GM12878 (cell line): ENCODE measurements around the gene PTGFRN. TPM values are rescaled to one million over a fixed set of nuclear protein-coding genes. Genes with fewer than 3 reads are reported as not detected.
A peak's percentile ranks its signal among the peaks of the same experiment; 100 is the strongest.

Experiments
- ATAC-seq: fragments of 200-7000 bp; cut with Tn5 transposase; 3 replicates; pipeline ENCODE4 v1.9.1; 2020; ENCODE audit warnings: mild to moderate bottlenecking, moderate library complexity
- BruUV-seq: library from RNA; stranded (reverse); fragments of 400-500 nt; replicated peaks from 2 replicates; lab custom pipeline; 2021; lab: Mats Ljungman, UMichigan
- CTCF ChIA-PET: fragments of 300-600 bp; sonication (Branson Sonifier 250); formaldehyde crosslinking; extraction: SDS; loops from one replicate; lab custom pipeline; 2021; ENCODE audit warnings: inconsistent platforms; lab: Yijun Ruan, JAX
- POLR2A ChIA-PET: fragments of 350-600 bp; formaldehyde crosslinking; extraction: SDS; loops from one replicate; lab custom pipeline; 2021; ENCODE audit warnings: inconsistent platforms; lab: Charles Lee
- RAD21 ChIA-PET: fragments of 300-600 bp; sonication (Branson Sonifier 250); formaldehyde crosslinking; loops from one replicate; lab custom pipeline; 2023; ENCODE audit warnings: antibody characterized with exemption; ENCODE audit not compliant: unreplicated experiment; lab: Charles Lee
- SMC1A ChIA-PET: fragments of 300-600 bp; sonication (Branson Sonifier 250); formaldehyde crosslinking; loops from one replicate; lab custom pipeline; 2023; ENCODE audit not compliant: unreplicated experiment, uncharacterized antibody; lab: Charles Lee
- DNase-seq: peaks from one replicate; pipeline ENCODE4 v3.0.0-alpha.2; 2011; ENCODE audit warnings: low read depth, low spot score
- FAIRE-seq: peaks from 3 replicates; lab custom pipeline; 2011; peaks lifted over from hg19 to GRCh38; lab: Jason Lieb, UNC
- H2AFZ ChIP-seq: 2 replicates; pipeline ENCODE4 v1.6.0; 2011; ENCODE audit warnings: low read depth, low read length, control low read depth; ENCODE audit not compliant: control insufficient read depth
- H3K27ac ChIP-seq: 2 replicates; pipeline ENCODE4 v1.5.1; 2011; ENCODE audit warnings: control low read depth; ENCODE audit not compliant: control insufficient read depth, insufficient read depth
- H3K27me3 ChIP-seq, 2 experiments: replicated peaks in 1 of 2; 2 replicates each; pipeline versions ENCODE4 v1.6.0 to v1.6.1; 2011; ENCODE audit warnings: low read length in 1 of 2; ENCODE audit not compliant: control insufficient read depth in 2 of 2, insufficient read depth in 2 of 2
- H3K36me3 ChIP-seq, 2 experiments: 2 replicates each; pipeline ENCODE4 v1.5.1; 2011; ENCODE audit warnings: low read length in 1 of 2; ENCODE audit not compliant: control insufficient read depth in 2 of 2, insufficient read depth in 2 of 2
- H3K4me1 ChIP-seq: 2 replicates; pipeline ENCODE4 v1.6.1; 2011; ENCODE audit warnings: mild to moderate bottlenecking, low read length, moderate library complexity, mixed read lengths; ENCODE audit not compliant: control insufficient read depth, insufficient read depth
- H3K4me2 ChIP-seq: 2 replicates; pipeline ENCODE4 v1.6.0; 2011; ENCODE audit warnings: control low read depth; ENCODE audit not compliant: control insufficient read depth, insufficient read depth
- H3K4me3 ChIP-seq: fragments of 200-600 bp; sonication (generic); 2 replicates; pipeline ENCODE4 v1.5.1; 2016
- H3K79me2 ChIP-seq: 2 replicates; pipeline ENCODE4 v1.6.0; 2011; ENCODE audit warnings: low read length; ENCODE audit not compliant: control insufficient read depth, insufficient read depth
- H3K9ac ChIP-seq: 2 replicates; pipeline ENCODE4 v1.8.0; 2011; ENCODE audit warnings: low read length, control low read depth, mixed read lengths; ENCODE audit not compliant: control insufficient read depth, insufficient read depth
- H3K9me3 ChIP-seq: replicated peaks from 3 replicates; pipeline ENCODE4 v1.5.1; 2011; ENCODE audit warnings: mild to moderate bottlenecking, low read length; ENCODE audit not compliant: control insufficient read depth, insufficient read depth
- H4K20me1 ChIP-seq: 2 replicates; pipeline ENCODE4 v1.6.0; 2011; ENCODE audit not compliant: control insufficient read depth, insufficient read depth
- KLF5 ChIP-seq: fragments of 450-650 bp; IDR thresholded peaks from 2 replicates; pipeline ENCODE4 v1.6.1; 2014; ENCODE audit warnings: mild to moderate bottlenecking; ENCODE audit not compliant: partially characterized antibody
- LARP7 ChIP-seq: fragments of 450-650 bp; IDR thresholded peaks from 2 replicates; pipeline ENCODE4 v1.6.1; 2017; ENCODE audit warnings: mild to moderate bottlenecking
- MTA3 ChIP-seq: IDR thresholded peaks from 2 replicates; pipeline ENCODE4 v1.6.1; 2012; ENCODE audit warnings: low read length, inconsistent platforms, borderline replicate concordance
- SIX5 ChIP-seq: IDR thresholded peaks from 2 replicates; pipeline ENCODE4 v1.6.1; 2011; ENCODE audit warnings: mild to moderate bottlenecking, low read depth, low read length, moderate library complexity; ENCODE audit not compliant: severe bottlenecking
- SRF ChIP-seq, 2 experiments: IDR thresholded peaks; 2 replicates each; pipeline ENCODE4 v1.6.1; 2011; ENCODE audit warnings: low read depth in 2 of 2, low read length in 2 of 2, mild to moderate bottlenecking in 1 of 2, moderate library complexity in 1 of 2
- ZNF384 ChIP-seq: IDR thresholded peaks from 2 replicates; pipeline ENCODE4 v1.6.1; 2012; ENCODE audit warnings: low read depth, mild to moderate bottlenecking, low read length, improper control_type of control experiment, borderline replicate concordance
- WGBS: methylation state at CpG from one replicate; pipeline ENCODE4 v1.1.6; 2016; ENCODE audit warnings: low lambda C conversion rate; ENCODE audit not compliant: insufficient replicate concordance, insufficient coverage; ENCODE audit errors: missing lambda C conversion rate; 5-methylcytosine and 5-hydroxymethylcytosine counted together
- in situ Hi-C: fragments of 300-500 bp; cut with MboI; formaldehyde crosslinking; loops from 9 replicates; pipeline ENCODE4 v1.14.3; 2018; ENCODE audit warnings: mixed read lengths
- intact Hi-C: fragments of 100-400 bp; cut with micrococcal nuclease; formaldehyde crosslinking; loops from one replicate; pipeline ENCODE4 v1.14.2; 2022; ENCODE audit not compliant: unreplicated experiment
- polyA plus RNA-seq, 11 experiments: library from polyadenylated mRNA; depleted of rRNA in 4 of 11; unstranded in 6 of 11; stranded (reverse) in 5 of 11; fragments of >200 nt; fragmentation: Nextera tagmentation in 4 of 11; fragmentation: Illumina TruSeq in 1 of 11; extraction: Ambion mirVana in 4 of 11; extraction: Trizol in 1 of 11; gene quantifications; 1 replicate in 1 of 11; 2 replicates in 10 of 11; pipeline versions ENCODE4 v1.2.1 to v1.2.3, GENCODE V29; 2011 to 2016; ENCODE audit warnings: inconsistent platforms in 2 of 11, missing spikeins in 2 of 11, low read depth in 1 of 11
- total RNA-seq, 4 experiments: library from RNA; depleted of rRNA in 3 of 4; stranded (reverse); fragments of >200 nt in 3 of 4; fragmentation: Illumina TruSeq in 1 of 4; extraction: Trizol in 1 of 4; gene quantifications; 2 replicates each; pipeline versions ENCODE4 v1.2.1 to v1.2.3, GENCODE V29; 2013 to 2021
- TF ChIP-seq, protein P1 (sequence below): fragments of 450-650 bp; IDR thresholded peaks from 2 replicates; pipeline ENCODE4 v1.6.1; 2016; ENCODE audit warnings: mild to moderate bottlenecking, moderate library complexity, borderline replicate concordance
- TF ChIP-seq, protein P2 (sequence below): IDR thresholded peaks from 2 replicates; pipeline ENCODE4 v1.6.1; 2012; ENCODE audit warnings: mild to moderate bottlenecking, low read depth, low read length
- TF ChIP-seq, protein P3 (sequence below): fragments of 450-650 bp; IDR thresholded peaks from 2 replicates; pipeline ENCODE4 v1.6.1; 2017; ENCODE audit warnings: low read depth, mild to moderate bottlenecking, moderate library complexity
- TF ChIP-seq, protein P4 (sequence below): IDR thresholded peaks from 2 replicates; pipeline ENCODE4 v1.6.1; 2011; ENCODE audit warnings: mild to moderate bottlenecking, low read depth, low read length, moderate library complexity; ENCODE audit not compliant: insufficient replicate concordance

The PTGFRN gene
- total and polyA plus RNA-seq, 10 of the 15 experiments (the other 5 are each of a cell fraction or from before 2014, with no cell fraction given): 2.7 to 8.3 (median 5.1) TPM

DNA sequence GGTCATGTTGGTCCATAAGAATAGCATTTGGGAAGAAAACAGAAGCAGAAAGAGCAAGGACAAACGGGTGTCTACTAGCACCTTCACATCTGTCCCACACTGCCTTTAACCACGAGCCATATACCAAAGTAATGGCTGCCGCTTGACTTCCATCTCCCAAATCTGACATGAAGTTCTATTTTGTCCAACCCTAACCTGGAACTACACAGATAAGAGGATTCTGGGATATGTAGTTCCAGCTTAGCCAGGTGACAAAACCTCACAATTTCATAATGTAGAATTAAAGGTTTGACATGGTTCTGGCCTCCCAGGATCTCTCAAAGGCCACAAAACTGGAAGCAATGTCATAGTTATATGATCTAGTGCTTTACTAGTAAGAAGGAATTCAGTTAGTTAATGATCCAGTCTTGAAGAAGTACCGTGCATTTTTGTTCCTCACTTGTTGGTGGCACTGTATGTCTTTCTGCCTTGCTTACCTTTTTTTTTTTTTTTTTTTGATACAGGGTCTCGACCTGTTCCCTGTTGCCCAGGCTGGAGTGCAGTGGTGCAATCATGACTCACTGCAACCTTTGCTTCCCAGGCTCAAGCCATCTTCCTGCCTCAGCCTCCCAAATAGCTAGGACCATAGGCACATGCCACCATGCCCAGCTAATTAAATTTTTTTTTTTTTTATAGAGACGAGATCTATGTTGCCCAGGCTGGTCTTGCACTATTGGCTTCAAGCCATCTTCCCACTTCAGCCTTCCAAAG, 17.5 kb downstream of the PTGFRN start:
- RAD21 ChIA-PET: interaction anchor here (0.7 kb wide), 1 partner anchor 25 kb away, joined by 3 read pairs; no protein-coding TSS in a partner anchor
- ATAC-seq: no peak
- Histone ChIP-seq H3K36me3 (no peaks in the 10 kb centered on the region; a peak in 1 of 4 replicates), H3K4me2 (no peak overlapping the region), H3K9me3 (no peaks in the 10 kb centered on the region), H4K20me1 (no peaks in the 10 kb centered on the region), H2AFZ (no peak overlapping the region), H3K27ac (no peak overlapping the region), H3K27me3 (peaks cover 0 to 2% of the 10 kb centered on the region in 2 experiments; a peak in 1 of 4 replicates), H3K9ac (no peak overlapping the region), H3K79me2 (no peaks in the 10 kb centered on the region), H3K4me1 (no peaks in the 10 kb centered on the region), H3K4me3 (no peak overlapping the region)
- DNase-seq: no peak
- peak; percentile 13 for FAIRE-seq
- intact Hi-C loops: no loop called here
- CTCF ChIA-PET: no interaction called here
- 29% methylated on average over 5 of the region's 6 CpGs for WGBS
- no TSS peak for BruUV-seq
- in situ Hi-C loops: no loop called here
- POLR2A ChIA-PET: no interaction called here
- SMC1A ChIA-PET: interaction anchor here (2.1 kb wide), 1 partner anchor 8 kb away, joined by 9 read pairs; no protein-coding TSS in a partner anchor
- TF ChIP-seq LARP7: no peak
- no peak for TF ChIP-seq SRF (IDR thresholded peaks at IDR 0.05; ENCODE audit: low read depth in 2 of 2, low read length in 2 of 2)
- TF ChIP-seq, protein P1, sequence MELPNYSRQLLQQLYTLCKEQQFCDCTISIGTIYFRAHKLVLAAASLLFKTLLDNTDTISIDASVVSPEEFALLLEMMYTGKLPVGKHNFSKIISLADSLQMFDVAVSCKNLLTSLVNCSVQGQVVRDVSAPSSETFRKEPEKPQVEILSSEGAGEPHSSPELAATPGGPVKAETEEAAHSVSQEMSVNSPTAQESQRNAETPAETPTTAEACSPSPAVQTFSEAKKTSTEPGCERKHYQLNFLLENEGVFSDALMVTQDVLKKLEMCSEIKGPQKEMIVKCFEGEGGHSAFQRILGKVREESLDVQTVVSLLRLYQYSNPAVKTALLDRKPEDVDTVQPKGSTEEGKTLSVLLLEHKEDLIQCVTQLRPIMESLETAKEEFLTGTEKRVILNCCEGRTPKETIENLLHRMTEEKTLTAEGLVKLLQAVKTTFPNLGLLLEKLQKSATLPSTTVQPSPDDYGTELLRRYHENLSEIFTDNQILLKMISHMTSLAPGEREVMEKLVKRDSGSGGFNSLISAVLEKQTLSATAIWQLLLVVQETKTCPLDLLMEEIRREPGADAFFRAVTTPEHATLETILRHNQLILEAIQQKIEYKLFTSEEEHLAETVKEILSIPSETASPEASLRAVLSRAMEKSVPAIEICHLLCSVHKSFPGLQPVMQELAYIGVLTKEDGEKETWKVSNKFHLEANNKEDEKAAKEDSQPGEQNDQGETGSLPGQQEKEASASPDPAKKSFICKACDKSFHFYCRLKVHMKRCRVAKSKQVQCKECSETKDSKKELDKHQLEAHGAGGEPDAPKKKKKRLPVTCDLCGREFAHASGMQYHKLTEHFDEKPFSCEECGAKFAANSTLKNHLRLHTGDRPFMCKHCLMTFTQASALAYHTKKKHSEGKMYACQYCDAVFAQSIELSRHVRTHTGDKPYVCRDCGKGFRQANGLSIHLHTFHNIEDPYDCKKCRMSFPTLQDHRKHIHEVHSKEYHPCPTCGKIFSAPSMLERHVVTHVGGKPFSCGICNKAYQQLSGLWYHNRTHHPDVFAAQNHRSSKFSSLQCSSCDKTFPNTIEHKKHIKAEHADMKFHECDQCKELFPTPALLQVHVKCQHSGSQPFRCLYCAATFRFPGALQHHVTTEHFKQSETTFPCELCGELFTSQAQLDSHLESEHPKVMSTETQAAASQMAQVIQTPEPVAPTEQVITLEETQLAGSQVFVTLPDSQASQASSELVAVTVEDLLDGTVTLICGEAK: no peak
- TF ChIP-seq, protein P2, sequence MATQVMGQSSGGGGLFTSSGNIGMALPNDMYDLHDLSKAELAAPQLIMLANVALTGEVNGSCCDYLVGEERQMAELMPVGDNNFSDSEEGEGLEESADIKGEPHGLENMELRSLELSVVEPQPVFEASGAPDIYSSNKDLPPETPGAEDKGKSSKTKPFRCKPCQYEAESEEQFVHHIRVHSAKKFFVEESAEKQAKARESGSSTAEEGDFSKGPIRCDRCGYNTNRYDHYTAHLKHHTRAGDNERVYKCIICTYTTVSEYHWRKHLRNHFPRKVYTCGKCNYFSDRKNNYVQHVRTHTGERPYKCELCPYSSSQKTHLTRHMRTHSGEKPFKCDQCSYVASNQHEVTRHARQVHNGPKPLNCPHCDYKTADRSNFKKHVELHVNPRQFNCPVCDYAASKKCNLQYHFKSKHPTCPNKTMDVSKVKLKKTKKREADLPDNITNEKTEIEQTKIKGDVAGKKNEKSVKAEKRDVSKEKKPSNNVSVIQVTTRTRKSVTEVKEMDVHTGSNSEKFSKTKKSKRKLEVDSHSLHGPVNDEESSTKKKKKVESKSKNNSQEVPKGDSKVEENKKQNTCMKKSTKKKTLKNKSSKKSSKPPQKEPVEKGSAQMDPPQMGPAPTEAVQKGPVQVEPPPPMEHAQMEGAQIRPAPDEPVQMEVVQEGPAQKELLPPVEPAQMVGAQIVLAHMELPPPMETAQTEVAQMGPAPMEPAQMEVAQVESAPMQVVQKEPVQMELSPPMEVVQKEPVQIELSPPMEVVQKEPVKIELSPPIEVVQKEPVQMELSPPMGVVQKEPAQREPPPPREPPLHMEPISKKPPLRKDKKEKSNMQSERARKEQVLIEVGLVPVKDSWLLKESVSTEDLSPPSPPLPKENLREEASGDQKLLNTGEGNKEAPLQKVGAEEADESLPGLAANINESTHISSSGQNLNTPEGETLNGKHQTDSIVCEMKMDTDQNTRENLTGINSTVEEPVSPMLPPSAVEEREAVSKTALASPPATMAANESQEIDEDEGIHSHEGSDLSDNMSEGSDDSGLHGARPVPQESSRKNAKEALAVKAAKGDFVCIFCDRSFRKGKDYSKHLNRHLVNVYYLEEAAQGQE: no peak
- TF ChIP-seq, protein P3, sequence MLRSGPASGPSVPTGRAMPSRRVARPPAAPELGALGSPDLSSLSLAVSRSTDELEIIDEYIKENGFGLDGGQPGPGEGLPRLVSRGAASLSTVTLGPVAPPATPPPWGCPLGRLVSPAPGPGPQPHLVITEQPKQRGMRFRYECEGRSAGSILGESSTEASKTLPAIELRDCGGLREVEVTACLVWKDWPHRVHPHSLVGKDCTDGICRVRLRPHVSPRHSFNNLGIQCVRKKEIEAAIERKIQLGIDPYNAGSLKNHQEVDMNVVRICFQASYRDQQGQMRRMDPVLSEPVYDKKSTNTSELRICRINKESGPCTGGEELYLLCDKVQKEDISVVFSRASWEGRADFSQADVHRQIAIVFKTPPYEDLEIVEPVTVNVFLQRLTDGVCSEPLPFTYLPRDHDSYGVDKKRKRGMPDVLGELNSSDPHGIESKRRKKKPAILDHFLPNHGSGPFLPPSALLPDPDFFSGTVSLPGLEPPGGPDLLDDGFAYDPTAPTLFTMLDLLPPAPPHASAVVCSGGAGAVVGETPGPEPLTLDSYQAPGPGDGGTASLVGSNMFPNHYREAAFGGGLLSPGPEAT: no peak
- no peak for TF ChIP-seq KLF5
- TF ChIP-seq ZNF384: no peak
- TF ChIP-seq MTA3: no peak
- no peak for TF ChIP-seq SIX5
- TF ChIP-seq, protein P4, sequence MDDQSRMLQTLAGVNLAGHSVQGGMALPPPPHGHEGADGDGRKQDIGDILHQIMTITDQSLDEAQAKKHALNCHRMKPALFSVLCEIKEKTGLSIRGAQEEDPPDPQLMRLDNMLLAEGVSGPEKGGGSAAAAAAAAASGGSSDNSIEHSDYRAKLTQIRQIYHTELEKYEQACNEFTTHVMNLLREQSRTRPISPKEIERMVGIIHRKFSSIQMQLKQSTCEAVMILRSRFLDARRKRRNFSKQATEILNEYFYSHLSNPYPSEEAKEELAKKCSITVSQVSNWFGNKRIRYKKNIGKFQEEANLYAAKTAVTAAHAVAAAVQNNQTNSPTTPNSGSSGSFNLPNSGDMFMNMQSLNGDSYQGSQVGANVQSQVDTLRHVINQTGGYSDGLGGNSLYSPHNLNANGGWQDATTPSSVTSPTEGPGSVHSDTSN: no peak
